HG03575 (cell line): ENCODE data around the gene ESPNL.
"Not testable (repeated sequence)": the region's sequence is repeated elsewhere in the genome, so short reads cannot be mapped to it uniquely, and the experiment has no call there.

Source experiments
- ATAC-seq: cut with Tn5 transposase; IDR thresholded peaks from one replicate; pipeline ENCODE4 v1.9.1; 2021; ENCODE audit not compliant: unreplicated experiment, insufficient number of reproducible peaks, low FRiP score; ENCODE audit errors: extremely low read depth

The ESPNL gene, protein sequence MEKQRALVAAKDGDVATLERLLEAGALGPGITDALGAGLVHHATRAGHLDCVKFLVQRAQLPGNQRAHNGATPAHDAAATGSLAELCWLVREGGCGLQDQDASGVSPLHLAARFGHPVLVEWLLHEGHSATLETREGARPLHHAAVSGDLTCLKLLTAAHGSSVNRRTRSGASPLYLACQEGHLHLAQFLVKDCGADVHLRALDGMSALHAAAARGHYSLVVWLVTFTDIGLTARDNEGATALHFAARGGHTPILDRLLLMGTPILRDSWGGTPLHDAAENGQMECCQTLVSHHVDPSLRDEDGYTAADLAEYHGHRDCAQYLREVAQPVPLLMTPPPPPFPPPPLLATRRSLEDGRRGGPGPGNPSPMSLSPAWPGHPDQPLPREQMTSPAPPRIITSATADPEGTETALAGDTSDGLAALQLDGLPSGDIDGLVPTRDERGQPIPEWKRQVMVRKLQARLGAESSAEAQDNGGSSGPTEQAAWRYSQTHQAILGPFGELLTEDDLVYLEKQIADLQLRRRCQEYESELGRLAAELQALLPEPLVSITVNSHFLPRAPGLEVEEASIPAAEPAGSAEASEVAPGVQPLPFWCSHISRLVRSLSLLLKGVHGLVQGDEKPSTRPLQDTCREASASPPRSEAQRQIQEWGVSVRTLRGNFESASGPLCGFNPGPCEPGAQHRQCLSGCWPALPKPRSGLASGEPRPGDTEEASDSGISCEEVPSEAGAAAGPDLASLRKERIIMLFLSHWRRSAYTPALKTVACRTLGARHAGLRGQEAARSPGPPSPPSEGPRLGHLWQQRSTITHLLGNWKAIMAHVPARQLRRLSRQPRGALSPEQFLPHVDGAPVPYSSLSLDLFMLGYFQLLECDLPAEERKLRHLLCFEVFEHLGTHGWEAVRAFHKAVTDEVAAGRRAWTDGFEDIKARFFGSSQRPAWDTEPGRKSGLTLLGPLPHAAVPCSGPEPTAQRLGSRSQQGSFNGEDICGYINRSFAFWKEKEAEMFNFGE

DNA sequence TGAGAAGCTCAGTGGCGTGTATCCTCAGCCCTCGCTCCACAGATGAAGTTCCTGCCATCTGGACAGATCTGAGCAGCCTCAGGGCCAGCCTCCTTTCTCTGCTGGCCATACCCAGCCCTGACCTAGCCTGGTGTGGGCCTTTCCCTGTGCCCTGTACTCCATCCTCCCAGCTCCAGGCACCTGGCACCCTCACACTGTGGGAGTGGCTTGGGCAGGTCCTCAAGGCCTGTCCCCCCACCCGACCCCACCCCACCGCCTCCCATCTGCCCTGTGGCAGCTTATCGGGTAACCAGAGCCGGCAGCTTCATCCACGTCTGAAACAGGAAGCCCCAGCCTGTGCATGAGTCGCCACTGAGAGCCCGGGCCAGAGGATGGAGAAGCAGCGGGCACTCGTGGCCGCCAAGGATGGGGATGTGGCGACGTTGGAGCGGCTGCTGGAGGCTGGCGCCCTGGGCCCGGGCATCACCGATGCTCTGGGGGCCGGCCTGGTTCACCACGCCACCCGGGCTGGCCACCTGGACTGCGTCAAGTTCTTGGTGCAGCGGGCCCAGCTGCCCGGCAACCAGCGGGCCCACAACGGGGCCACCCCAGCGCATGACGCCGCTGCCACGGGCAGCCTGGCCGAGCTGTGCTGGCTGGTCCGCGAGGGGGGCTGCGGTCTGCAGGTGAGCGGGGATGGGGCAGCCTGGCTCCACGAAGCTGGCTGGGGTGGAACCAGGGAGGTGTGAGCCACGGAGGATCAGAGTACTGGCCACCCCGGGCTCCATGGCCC, at the start of gene ESPNL:
Gene ESPNL (plus strand): TSS at position 292 of the 772 bp plus-strand sequence. CDS start 80 bp downstream, at position 372.
- ATAC-seq, result no peak

DNA sequence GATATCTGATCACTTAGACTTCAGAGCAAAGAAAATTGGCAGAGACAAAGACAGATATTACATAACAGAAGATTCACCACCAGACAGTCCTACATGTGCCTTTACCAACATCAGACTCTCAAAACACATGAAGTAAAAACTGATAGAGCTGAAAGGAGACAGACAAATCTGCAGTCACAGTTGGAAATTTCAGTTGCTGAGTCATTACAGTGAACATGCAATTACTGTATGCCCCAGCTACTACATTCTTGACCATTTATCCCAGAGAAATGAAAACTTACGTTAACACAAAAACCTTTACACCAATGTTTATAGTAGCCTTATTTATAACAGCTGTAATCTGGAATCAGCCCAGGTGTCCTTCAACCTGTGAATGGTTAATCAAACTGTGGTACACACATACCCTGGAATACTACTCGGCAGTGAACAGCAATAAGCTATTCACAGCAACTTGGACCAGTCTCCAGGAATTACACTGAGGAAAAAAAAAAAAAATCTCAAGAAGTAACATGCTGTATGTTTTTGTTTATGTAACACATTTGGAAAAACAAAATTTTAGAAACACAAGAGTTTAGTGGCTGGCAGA, 46.9 kb upstream of the ESPNL start:
- no peak for ATAC-seq

DNA sequence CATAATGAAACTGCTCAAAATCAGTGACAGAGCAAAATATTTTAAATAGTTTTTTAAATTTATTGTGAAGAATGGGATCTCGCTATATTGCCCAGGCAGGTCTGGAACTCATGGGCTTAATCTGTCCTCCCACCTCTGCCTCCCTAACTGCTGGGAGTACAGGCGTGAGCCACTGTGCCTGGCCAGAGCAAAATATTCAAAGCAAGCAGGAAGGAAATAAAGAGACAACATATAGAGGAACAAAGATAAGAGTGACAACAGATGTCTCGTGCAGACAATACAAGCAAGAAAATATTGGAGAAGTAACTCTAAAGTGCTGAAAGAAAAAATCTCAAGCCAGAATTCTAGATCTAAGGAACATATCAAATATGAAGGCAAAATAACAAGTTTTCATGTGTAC, 44.3 kb upstream of the ESPNL start:
- no peak for ATAC-seq

DNA sequence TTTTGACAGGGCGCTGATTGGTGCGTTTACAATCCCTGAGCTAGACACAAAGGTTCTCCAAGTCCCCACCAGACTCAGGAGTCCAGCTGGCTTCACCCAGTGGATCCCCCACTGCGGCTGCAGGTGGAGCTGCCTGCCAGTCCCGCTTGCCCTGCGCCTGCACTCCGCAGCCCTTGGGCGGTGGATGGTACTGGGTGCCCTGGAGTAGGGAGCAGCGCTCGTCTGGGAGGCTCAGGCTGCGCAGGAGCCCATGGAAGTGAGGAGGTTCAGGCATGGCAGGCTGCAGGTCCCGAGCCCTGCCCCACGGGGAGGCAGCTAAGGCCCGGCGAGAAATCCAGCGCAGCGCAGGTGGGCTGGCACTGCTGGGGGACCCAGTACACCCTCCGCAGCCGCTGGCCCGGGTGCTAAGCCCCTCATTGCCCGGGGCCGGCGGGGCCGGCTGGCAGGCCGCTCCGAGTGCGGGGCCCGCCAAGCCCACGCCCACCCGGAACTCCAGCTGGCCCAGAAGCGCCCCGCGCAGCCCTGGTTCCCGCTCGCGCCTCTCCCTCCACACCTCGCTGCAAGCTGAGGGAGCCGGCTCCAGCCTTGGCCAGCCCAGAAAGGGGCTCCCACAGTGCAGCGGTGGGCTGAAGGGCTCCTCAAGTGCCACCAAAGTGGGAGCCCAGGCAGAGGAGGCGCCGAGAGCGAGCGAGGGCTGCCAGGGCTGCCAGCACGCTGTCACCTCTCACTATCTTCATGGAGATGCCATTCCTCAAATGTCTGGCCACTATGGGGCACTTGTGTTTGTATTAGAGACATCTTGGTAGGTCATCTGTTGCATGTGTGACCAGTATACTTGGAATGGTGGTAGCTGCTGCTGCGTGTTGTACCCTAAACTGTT, 42.2 kb upstream of the ESPNL start:
- not testable (repeated sequence) for ATAC-seq

DNA sequence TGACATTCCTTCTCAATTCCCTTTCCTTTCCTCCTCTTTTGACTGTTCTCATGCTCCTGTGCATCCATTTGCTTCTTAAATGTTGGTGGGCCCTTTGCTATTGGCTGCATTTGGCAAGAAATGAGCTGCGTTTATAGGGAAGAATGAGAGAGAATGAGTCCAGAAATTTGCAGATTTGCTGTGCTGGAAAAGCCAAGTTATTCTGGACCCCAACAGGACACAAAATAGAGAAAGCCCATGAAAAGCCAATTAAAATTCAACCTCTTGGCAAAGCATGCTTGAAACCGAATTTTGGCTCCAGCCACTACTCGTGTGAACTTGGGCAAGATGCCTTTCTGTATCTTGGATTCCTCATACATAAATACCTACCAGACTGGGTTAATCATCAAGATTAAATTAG, 40.6 kb upstream of the ESPNL start:
- no peak for ATAC-seq

DNA sequence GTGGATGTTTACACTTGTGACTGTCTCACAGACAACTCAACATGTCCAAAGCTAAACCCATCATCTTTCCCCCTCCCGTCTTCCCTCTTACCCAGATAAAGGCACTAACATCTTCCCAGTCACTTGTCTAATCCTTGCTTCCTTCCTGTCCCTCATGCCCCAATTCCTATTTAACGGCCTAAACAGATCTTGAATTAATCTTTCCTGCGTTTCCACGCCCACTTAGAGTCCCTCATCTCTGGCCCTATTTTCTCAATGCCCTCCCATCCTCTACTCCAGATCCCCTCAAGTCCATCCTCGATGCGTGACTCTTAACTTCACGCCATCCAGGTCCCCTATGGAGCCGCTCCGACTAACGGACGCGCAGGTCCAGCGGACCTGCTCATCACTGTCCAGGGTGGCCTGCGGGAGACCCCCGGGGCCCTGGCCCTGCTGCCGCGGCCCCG, 40.0 kb upstream of the ESPNL start:
- no peak for ATAC-seq

DNA sequence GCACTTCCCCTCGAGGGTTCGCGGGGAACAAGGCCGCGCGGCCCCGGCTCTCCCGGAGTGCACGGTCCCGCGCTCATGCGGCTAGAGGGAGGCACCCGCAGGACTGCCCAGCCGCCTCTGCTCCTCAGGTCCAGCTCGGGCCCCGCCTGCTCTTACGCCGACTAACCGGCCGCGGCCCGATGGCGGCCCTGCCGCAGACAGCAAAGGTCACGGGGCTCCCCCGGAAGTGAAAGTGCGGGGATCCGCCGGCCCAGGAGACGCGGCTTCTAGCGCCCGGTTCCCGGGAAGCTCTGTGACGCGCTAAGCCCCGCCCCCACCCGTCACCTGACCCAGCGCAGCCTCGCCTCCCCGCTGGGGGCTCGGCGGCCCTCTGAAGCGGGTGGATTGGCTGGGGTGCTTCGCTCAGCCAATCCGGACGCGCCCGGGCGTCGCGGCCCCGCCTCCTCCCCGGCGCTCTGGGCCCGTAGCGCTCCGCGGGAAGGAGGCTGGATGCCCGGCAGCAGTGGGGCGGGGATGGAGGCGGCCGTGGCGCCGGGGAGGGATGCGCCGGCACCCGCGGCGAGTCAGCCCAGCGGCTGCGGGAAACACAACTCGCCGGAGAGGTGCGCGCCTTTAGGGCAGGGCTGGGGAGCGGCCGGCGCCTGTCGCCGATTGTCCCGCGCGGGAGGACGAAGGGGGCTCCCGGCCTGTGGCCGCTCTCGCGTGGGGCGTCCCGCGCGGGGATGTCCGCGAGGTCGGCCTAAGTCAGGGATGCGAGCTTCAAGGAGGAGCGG, 39.4 kb upstream of the ESPNL start, which contains the start of gene SCLY:
Gene SCLY (plus strand): TSS at position 460 of the 773 bp plus-strand sequence. CDS start 54 bp downstream, at position 514.
- no peak for ATAC-seq

DNA sequence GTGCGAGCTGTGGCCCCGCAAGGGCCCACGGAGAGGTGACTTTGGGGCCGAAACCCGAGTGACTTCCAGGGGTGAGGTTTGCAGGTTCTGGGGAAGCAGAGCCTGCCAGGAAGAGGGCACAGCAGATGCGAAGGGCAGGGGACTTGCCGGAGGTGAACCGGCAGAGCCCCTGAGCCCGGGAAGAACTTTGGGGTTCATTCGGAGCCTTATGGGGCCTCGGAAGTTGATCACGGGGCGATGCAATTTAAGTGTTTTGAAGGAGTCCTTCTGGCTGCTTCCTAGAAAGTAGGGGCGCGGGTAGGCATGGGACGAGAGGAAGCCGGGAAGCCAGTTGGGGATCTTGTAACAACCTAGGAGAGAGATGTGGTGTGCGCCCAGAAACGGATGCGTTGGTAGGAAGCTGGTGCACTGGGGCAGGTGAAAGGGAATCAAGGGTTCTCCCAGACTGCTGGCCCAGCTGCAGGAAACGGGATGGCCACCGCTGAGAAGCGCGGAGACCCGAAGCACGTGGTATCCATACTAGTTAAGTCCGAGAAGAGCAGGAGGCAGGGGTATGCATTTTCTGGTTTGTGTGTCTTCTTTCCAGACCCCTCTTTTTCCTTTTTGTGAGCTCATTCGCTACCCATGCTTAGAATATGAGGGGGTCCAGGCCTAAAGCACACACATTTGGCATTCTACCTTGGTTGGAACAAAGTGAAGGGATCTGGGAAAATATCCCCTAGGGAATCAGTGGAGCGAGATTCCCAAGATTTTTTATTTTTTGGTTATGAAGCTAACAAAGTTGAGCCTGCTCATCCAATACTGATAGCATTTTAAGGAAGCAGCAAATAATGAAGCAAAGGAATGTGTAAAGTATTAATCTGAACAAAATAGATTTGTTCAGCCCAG, 38.6 kb upstream of the ESPNL start:
- ATAC-seq, result no peak

DNA sequence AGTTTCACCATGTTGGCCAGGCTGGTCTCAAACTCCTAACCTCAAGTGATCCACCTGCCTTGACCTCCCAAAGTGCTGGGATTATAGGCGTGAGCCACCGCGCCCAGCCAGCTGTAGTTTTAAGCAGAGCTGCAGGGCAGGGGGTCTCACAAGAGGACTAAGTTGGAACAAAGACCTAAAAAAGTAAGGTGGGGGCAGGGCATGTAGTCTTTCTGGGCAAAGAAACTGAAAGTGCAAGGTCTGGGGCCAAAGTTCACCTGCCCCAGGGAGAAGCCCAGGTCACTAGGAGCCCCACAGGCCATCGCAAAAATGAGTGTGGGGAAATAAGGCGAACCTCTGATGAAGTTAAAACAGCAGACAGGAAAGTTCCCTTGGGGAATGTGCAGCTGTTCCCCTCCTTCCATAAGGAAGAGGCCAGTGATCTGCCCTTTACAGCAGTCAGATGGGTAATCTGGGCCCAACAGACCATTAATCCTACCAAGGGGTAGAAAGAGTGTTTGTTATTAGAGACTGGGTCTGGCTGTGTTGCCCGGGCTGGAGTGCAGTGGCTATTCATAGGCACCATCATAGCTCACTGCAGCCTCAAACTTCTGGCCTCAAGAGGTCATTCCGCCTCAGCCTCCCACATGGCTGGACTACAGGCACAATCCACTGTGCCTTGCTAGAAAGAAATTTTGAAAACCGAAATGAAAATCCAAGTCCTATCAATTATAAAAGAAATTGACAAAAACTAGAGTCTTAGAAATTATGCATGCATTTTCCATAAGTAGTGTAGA, 36.5 kb upstream of the ESPNL start:
- ATAC-seq, result no peak

DNA sequence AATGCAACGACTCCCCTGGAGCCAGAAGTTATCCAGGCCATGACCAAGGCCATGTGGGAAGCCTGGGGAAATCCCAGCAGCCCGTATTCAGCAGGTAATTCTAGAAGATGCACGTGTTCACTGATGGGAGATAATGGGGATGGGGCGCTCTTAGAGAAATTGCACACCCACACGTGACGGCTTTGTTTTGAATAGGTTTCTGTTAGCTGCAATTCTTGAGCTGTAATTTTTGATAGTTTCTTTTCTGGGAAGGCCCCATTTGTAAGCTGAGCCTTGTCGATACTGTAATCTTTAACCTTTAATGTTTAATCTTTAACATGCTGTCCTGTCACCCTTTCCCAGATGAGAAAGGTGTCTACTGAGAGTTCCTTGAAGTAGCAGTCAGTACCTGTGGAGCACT, 35.8 kb upstream of the ESPNL start:
- no peak for ATAC-seq

DNA sequence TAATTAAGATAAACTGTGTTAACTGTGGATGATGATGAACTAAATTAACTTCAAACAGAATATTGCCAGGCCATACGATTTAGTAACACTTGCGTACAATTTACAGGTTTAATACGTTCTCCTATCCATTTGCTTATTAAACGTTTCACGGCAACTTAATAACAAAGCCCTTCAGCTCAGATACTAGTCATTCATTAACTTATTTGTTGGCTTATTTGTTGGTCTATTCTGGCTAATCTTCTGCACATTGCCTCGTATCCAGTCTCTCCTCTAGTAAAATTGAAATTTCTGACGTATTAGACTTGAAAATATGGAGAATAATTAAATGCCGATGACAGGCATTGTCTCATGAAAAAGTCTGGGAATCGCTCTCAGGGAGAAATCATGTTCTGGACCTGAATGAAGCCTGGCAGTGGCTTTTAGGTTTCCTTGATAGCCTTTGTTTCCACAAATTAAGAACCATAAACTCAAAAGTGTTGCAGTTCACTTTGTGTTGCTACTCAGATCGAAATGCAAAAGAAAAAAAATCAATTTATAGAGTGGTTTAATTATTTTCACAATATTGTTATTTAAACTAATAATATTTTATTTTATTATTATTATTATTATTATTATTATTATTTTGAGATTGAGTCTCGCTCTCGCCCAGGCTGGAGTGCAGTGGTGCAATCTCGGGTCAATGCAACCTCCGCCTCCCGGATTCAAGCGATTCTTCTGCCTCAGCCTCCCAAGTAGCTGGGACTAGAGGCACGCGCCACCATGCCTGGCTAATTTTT, 34.9 kb upstream of the ESPNL start:
- ATAC-seq, result no peak

DNA sequence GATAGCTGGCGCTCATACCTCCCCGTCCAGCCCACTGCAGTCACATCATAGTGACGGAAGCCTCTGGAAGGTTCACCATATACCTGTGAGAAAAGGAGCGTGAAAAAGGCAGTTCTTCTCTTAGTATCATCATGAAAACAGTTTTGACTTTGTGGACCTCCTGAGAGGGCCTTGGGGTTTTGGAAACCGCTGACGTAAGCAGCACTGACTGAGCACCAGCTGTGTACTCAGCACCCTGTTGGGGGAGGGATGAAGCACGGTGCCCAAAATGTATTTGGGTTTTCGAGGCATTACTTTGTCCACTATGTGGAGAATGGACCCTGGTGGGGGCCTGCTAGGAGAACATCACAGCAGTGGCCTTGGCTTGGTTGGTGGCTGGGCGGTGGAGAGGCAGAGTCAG, 33.9 kb upstream of the ESPNL start:
- no peak for ATAC-seq

DNA sequence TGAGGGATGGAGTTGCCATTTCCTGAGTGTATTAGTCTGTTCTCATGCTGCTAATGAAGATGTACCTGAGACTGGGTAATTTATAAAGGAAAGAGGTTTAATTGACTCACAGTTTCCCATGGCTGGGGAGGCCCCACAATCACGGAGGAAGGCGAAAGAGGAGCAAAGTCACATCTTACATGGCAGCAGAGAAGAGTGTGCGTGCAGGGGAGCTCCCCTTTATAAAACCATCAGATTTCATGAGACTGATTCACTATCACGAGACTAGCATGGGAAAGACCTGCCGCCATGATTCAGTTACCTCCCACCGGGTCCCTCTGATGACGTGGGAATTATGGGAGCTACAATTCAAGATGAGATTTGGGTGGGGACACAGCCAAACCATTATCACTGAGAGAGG, 33.4 kb upstream of the ESPNL start:
- not testable (repeated sequence) for ATAC-seq

DNA sequence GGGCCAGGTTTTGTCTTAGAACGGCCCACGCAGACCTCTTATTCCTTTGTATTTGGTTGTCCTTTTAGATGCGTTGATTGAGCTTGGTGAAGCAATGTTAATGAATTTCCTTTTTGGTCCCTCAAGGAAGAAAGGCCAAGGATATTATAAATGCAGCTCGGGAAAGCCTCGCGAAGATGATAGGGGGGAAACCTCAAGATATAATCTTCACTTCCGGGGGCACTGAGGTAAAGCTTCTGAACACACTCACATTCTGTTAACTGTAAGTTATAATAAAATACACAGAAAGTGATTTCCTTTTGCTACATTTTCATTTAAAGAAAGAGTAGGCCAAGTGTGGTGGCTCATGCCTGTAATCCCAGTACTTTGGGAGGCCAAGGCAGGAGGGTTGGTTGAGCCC, 32.2 kb upstream of the ESPNL start:
- ATAC-seq, result no peak
